ENCODE measurements around the gene BCLAF3.

Gene BCLAF3

GRCh38 chrX:19990556-19991349 is at the start of gene BCLAF3:
Gene BCLAF3 (minus strand): TSS chrX:19991061. CDS start chrX:19970264, 20,797 bp downstream.
- H3K36me3 ChIP-seq (ENCODE audit: control insufficient read depth, insufficient read depth, low read length, severe bottlenecking) = no peaks in the 10 kb centered on the region
- no peaks in the 10 kb centered on the region for H3K9me3 ChIP-seq (ENCODE audit: control insufficient read depth, low read length)
- H3K4me3 ChIP-seq (ENCODE audit: low read length) = peak within 1 kb of the TSS; percentile 87
- peak; percentile 94 for DNase-seq (ENCODE audit: low read depth)
- H3K27me3 ChIP-seq (replicated peaks; ENCODE audit: control insufficient read depth, insufficient read depth, low read length) = peaks cover under 1% of the 10 kb centered on the region
- H3K4me1 ChIP-seq (ENCODE audit: control insufficient read depth, insufficient read depth, low read length) = peaks cover 6% of the 10 kb centered on the region
- H3K9ac ChIP-seq (ENCODE audit: low read length) = peak within 1 kb of the TSS; percentile 81

GRCh38 chrX:20038966-20039365 is 48.1 kb upstream of the BCLAF3 start:
- Histone ChIP-seq H3K27me3 (replicated peaks; ENCODE audit: control insufficient read depth, insufficient read depth, low read length) (peaks cover 5% of the 10 kb centered on the region), H3K4me3 (ENCODE audit: low read length) (no peak overlapping the region), H3K36me3 (ENCODE audit: control insufficient read depth, insufficient read depth, low read length, severe bottlenecking) (no peaks in the 10 kb centered on the region), H3K9me3 (ENCODE audit: control insufficient read depth, low read length) (no peaks in the 10 kb centered on the region), H3K9ac (ENCODE audit: low read length) (no peak overlapping the region), H3K4me1 (ENCODE audit: control insufficient read depth, insufficient read depth, low read length) (no peaks in the 10 kb centered on the region)
- no peak for DNase-seq (ENCODE audit: low read depth)

DNA sequence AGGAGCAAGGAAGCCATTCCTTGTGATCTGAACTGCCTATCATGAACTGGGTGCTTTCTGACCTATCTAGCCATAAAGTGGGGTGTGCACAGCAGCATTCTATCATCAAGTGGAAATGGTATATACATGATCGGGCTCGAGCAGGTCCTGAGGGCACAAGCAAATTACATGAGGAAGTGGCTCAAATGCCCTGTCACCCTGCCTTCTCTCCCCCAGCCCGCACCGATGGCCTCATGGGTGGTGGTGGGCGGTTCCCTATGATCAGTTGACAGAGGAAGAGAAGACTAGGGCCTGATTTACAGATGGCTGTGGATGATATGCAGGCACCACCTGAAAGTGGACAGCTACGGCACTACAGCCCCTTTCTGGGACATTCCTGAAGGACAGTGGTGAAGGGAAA is 46.3 kb upstream of the BCLAF3 start:
- Histone ChIP-seq H3K4me3 (ENCODE audit: low read length) (no peak overlapping the region), H3K4me1 (ENCODE audit: control insufficient read depth, insufficient read depth, low read length) (no peaks in the 10 kb centered on the region), H3K36me3 (ENCODE audit: control insufficient read depth, insufficient read depth, low read length, severe bottlenecking) (no peaks in the 10 kb centered on the region), H3K27me3 (replicated peaks; ENCODE audit: control insufficient read depth, insufficient read depth, low read length) (peaks cover 8% of the 10 kb centered on the region), H3K9me3 (ENCODE audit: control insufficient read depth, low read length) (no peaks in the 10 kb centered on the region), H3K9ac (ENCODE audit: low read length) (no peak overlapping the region)
- DNase-seq (ENCODE audit: low read depth) = no peak

DNA sequence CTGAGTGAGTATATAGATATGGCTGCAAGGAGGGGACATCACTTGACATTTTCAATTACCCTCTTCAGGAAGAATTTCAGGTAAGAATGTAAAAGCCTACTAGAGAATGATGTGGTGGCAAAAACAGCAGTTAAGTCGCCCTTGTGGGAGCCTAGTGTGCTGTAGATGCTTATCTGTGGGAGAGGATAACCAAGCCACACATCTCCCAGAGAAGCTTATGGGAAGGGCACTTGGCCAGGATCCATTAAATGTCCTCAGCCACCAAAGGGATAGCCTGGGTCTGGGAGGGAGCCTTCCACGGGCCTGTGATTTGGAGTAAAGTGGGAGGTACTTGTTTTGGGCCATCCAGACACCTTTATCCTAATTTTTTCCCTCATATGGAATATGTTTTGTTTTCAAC is 41.3 kb upstream of the BCLAF3 start:
- H3K9me3 ChIP-seq (ENCODE audit: control insufficient read depth, low read length) = peaks cover 12% of the 10 kb centered on the region
- H3K27me3 ChIP-seq (replicated peaks; ENCODE audit: control insufficient read depth, insufficient read depth, low read length) = peaks cover 19% of the 10 kb centered on the region
- no peak for DNase-seq (ENCODE audit: low read depth)
- no peak overlapping the region for H3K9ac ChIP-seq (ENCODE audit: low read length)
- H3K36me3 ChIP-seq (ENCODE audit: control insufficient read depth, insufficient read depth, low read length, severe bottlenecking) = no peaks in the 10 kb centered on the region
- H3K4me1 ChIP-seq (ENCODE audit: control insufficient read depth, insufficient read depth, low read length) = no peaks in the 10 kb centered on the region
- H3K4me3 ChIP-seq (ENCODE audit: low read length) = no peak overlapping the region

GRCh38 chrX:20029728-20030127 is 38.9 kb upstream of the BCLAF3 start:
- Histone ChIP-seq H3K27me3 (replicated peaks; ENCODE audit: control insufficient read depth, insufficient read depth, low read length) (peaks cover 22% of the 10 kb centered on the region), H3K9ac (ENCODE audit: low read length) (no peak overlapping the region)

GRCh38 chrX:20028588-20028987 is 37.7 kb upstream of the BCLAF3 start:
- Histone ChIP-seq H3K27me3 (replicated peaks; ENCODE audit: control insufficient read depth, insufficient read depth, low read length) (peaks cover 20% of the 10 kb centered on the region), H3K36me3 (ENCODE audit: control insufficient read depth, insufficient read depth, low read length, severe bottlenecking) (no peaks in the 10 kb centered on the region), H3K4me1 (ENCODE audit: control insufficient read depth, insufficient read depth, low read length) (no peaks in the 10 kb centered on the region), H3K4me3 (ENCODE audit: low read length) (no peak overlapping the region), H3K9me3 (ENCODE audit: control insufficient read depth, low read length) (peaks cover 13% of the 10 kb centered on the region), H3K9ac (ENCODE audit: low read length) (no peak overlapping the region)
- DNase-seq (ENCODE audit: low read depth) = no peak

More at GRCh38 chrX:20029728-20030127, 38.9 kb upstream of the BCLAF3 start:
- H3K4me3 ChIP-seq (ENCODE audit: low read length) = no peak overlapping the region
- no peaks in the 10 kb centered on the region for H3K4me1 ChIP-seq (ENCODE audit: control insufficient read depth, insufficient read depth, low read length)
- DNase-seq (ENCODE audit: low read depth) = no peak
- no peaks in the 10 kb centered on the region for H3K36me3 ChIP-seq (ENCODE audit: control insufficient read depth, insufficient read depth, low read length, severe bottlenecking)
- peaks cover 12% of the 10 kb centered on the region for H3K9me3 ChIP-seq (ENCODE audit: control insufficient read depth, low read length)

DNA sequence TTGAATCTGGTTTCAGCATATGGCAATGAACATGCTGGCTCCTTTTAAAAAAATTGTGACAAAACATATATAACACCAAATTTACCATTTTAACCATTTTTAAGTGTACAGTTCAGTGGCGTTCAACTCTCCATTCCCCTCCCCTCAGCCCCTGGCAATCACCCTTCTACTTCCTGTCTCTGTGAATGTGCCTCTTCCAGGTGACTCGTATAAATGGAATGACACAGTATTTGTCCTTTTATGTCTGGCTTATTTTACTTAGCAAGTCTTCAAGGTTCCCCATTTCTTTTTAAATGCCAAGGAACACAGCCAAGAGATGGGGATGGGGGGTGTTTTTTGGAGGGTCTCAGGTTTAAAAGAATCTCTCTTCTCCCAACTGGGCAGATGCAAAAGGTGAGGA is 35.4 kb upstream of the BCLAF3 start:
- DNase-seq (ENCODE audit: low read depth) = peak; percentile 59

GRCh38 chrX:20019672-20020365 is 29.0 kb upstream of the BCLAF3 start:
- no peak for DNase-seq (ENCODE audit: low read depth)
- Histone ChIP-seq H3K4me1 (ENCODE audit: control insufficient read depth, insufficient read depth, low read length) (no peaks in the 10 kb centered on the region), H3K9ac (ENCODE audit: low read length) (no peak overlapping the region), H3K27me3 (replicated peaks; ENCODE audit: control insufficient read depth, insufficient read depth, low read length) (peaks cover 15% of the 10 kb centered on the region), H3K9me3 (ENCODE audit: control insufficient read depth, low read length) (peaks cover 56% of the 10 kb centered on the region), H3K4me3 (ENCODE audit: low read length) (no peak overlapping the region), H3K36me3 (ENCODE audit: control insufficient read depth, insufficient read depth, low read length, severe bottlenecking) (no peaks in the 10 kb centered on the region)

More for the DNA sequence above, 35.4 kb upstream of the BCLAF3 start:
- H3K4me1 ChIP-seq (ENCODE audit: control insufficient read depth, insufficient read depth, low read length) = no peaks in the 10 kb centered on the region
- no peaks in the 10 kb centered on the region for H3K36me3 ChIP-seq (ENCODE audit: control insufficient read depth, insufficient read depth, low read length, severe bottlenecking)
- H3K27me3 ChIP-seq (replicated peaks; ENCODE audit: control insufficient read depth, insufficient read depth, low read length) = peaks cover 26% of the 10 kb centered on the region
- no peak overlapping the region for H3K9ac ChIP-seq (ENCODE audit: low read length)
- no peak overlapping the region for H3K4me3 ChIP-seq (ENCODE audit: low read length)
- peaks cover 27% of the 10 kb centered on the region for H3K9me3 ChIP-seq (ENCODE audit: control insufficient read depth, low read length)

DNA sequence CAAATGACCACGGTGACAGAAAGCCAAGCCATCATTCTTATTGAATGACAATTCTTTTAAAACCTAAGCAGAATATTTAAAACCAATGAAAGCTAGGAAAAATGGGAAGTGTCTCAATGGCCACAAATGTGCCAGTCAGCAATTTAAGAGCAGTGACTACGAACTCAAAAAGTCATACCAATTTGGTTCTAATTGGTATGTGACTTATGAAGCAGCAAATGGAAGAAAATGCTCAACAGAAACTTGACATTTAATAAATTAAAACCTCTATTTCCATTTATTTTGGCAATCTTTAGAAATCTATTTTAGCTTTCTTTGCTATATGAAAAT is 25.7 kb upstream of the BCLAF3 start:
- H3K4me3 ChIP-seq (ENCODE audit: low read length) = peak overlapping the region; percentile 31
- no peaks in the 10 kb centered on the region for H3K4me1 ChIP-seq (ENCODE audit: control insufficient read depth, insufficient read depth, low read length)
- peaks cover 73% of the 10 kb centered on the region for H3K9me3 ChIP-seq (ENCODE audit: control insufficient read depth, low read length)
- H3K36me3 ChIP-seq (ENCODE audit: control insufficient read depth, insufficient read depth, low read length, severe bottlenecking) = no peaks in the 10 kb centered on the region
- H3K27me3 ChIP-seq (replicated peaks; ENCODE audit: control insufficient read depth, insufficient read depth, low read length) = peaks cover 4% of the 10 kb centered on the region
- no peak for DNase-seq (ENCODE audit: low read depth)
- H3K9ac ChIP-seq (ENCODE audit: low read length) = no peak overlapping the region

- H3K36me3 ChIP-seq (ENCODE audit: control insufficient read depth, insufficient read depth, low read length, severe bottlenecking) = no peaks in the 10 kb centered on the region
- no peak for DNase-seq (ENCODE audit: low read depth)
- H3K4me1 ChIP-seq (ENCODE audit: control insufficient read depth, insufficient read depth, low read length) = no peaks in the 10 kb centered on the region
- no peaks in the 10 kb centered on the region for H3K27me3 ChIP-seq (replicated peaks; ENCODE audit: control insufficient read depth, insufficient read depth, low read length)
- peak overlapping the region; percentile 31 for H3K4me3 ChIP-seq (ENCODE audit: low read length)
- no peak overlapping the region for H3K9ac ChIP-seq (ENCODE audit: low read length)
- peaks cover 70% of the 10 kb centered on the region for H3K9me3 ChIP-seq (ENCODE audit: control insufficient read depth, low read length)
Observed at GRCh38 chrX:20015945-20016615, 25.2 kb upstream of the BCLAF3 start.

DNA sequence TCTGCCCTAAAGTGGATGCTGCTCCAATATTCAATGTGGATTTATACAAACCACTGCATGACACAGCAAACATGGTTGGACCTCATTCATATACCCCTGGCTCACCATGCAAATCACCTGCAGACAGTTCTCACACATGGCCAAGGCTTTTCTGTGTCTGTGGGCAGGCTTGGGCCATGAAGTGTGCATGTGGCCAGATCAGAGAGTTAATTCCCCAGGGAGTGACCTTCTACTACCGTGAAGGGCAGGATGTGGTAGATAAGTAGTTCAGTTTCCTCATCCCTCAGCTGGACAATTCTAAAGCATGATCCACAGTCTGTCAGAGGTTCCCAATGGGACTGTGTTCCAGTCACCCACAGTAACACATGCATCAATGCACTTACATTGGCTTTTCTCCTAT is 24.6 kb upstream of the BCLAF3 start:
- H3K36me3 ChIP-seq (ENCODE audit: control insufficient read depth, insufficient read depth, low read length, severe bottlenecking) = no peaks in the 10 kb centered on the region
- peaks cover 2% of the 10 kb centered on the region for H3K27me3 ChIP-seq (replicated peaks; ENCODE audit: control insufficient read depth, insufficient read depth, low read length)
- no peak overlapping the region for H3K9ac ChIP-seq (ENCODE audit: low read length)
- H3K9me3 ChIP-seq (ENCODE audit: control insufficient read depth, low read length) = peaks cover 74% of the 10 kb centered on the region
- H3K4me1 ChIP-seq (ENCODE audit: control insufficient read depth, insufficient read depth, low read length) = no peaks in the 10 kb centered on the region
- peak overlapping the region; percentile 31 for H3K4me3 ChIP-seq (ENCODE audit: low read length)
- DNase-seq (ENCODE audit: low read depth) = no peak

Measured in adipocyte (in vitro differentiated cells).